Measurements from ENCODE around the gene ITPR1.

The ITPR1 gene

GRCh38 chr3:4467522-4467867 is 25.7 kb upstream of the ITPR1 start:
- no peak for DNase-seq (ENCODE audit: low spot score)
- TF ChIP-seq, protein P1, sequence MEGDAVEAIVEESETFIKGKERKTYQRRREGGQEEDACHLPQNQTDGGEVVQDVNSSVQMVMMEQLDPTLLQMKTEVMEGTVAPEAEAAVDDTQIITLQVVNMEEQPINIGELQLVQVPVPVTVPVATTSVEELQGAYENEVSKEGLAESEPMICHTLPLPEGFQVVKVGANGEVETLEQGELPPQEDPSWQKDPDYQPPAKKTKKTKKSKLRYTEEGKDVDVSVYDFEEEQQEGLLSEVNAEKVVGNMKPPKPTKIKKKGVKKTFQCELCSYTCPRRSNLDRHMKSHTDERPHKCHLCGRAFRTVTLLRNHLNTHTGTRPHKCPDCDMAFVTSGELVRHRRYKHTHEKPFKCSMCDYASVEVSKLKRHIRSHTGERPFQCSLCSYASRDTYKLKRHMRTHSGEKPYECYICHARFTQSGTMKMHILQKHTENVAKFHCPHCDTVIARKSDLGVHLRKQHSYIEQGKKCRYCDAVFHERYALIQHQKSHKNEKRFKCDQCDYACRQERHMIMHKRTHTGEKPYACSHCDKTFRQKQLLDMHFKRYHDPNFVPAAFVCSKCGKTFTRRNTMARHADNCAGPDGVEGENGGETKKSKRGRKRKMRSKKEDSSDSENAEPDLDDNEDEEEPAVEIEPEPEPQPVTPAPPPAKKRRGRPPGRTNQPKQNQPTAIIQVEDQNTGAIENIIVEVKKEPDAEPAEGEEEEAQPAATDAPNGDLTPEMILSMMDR (IDR thresholded peaks at IDR 0.05; ENCODE audit: extremely low read depth, insufficient read depth, missing control alignments) = no peak
- in situ Hi-C loops (cut with MboI; ENCODE audit: low pct_unique_long_range_greater_than_20kb, low sequenced_read_pairs, unreplicated experiment) = no loop called here

- TF ChIP-seq, protein P1 (IDR thresholded peaks at IDR 0.05; ENCODE audit: extremely low read depth, insufficient read depth, missing control alignments) = no peak
- in situ Hi-C loops (cut with MboI; ENCODE audit: low pct_unique_long_range_greater_than_20kb, low sequenced_read_pairs, unreplicated experiment) = no loop called here
- DNase-seq (ENCODE audit: low spot score) = no peak
These were observed 21.2 kb upstream of the ITPR1 start for GRCh38 chr3:4471907-4472306.

- TF ChIP-seq, protein P1 (IDR thresholded peaks at IDR 0.05; ENCODE audit: extremely low read depth, insufficient read depth, missing control alignments) = no peak
- no peak for DNase-seq (ENCODE audit: low spot score)
- in situ Hi-C loops (cut with MboI; ENCODE audit: low pct_unique_long_range_greater_than_20kb, low sequenced_read_pairs, unreplicated experiment) = no loop called here
These were observed 20.8 kb upstream of the ITPR1 start for GRCh38 chr3:4472312-4472711.

- TF ChIP-seq, protein P1 (IDR thresholded peaks at IDR 0.05; ENCODE audit: extremely low read depth, insufficient read depth, missing control alignments) = no peak
- DNase-seq (ENCODE audit: low spot score) = no peak
- in situ Hi-C loops (cut with MboI; ENCODE audit: low pct_unique_long_range_greater_than_20kb, low sequenced_read_pairs, unreplicated experiment) = no loop called here
These were observed 20.4 kb upstream of the ITPR1 start for GRCh38 chr3:4472766-4473165.

DNA sequence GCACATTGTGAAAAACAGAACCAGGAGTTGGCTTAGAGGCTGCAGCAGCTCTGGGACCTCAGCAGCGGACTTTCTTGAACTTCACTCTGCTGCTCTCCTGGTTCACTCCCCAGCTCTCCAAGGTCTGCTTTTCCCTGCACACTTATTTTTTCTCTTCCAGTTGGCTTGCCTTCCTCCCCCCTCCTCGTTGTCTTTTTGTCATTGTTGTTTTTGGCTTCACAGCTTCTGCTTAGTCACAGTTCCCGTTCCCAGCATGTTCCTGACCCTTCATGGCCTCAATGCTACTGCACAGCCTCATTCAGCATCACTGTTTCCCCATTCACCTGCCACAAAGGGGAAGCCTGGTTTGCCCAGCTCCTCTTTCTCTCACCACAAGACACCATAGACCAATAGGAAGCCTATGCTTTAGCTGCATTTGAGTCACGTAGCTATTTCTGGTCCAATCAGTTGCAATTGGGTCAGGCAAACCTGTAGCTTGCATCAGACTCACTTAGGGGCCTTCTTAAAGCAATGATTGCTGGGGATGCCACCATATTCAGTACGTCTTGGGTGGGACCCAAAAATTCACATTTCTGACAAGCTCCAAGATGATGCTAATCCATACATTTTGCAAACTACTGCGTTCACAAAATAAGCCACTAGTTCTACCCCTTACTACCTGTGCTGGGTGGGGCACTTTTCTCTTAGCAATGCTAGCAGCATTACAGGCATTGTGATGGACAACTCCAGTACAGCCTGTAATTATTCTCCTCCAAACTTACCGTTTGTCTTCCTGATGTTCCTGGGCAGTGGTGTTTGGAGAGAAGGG is 18.3 kb upstream of the ITPR1 start:
- DNase-seq (ENCODE audit: low spot score) = no peak
- in situ Hi-C loops (cut with MboI; ENCODE audit: low pct_unique_long_range_greater_than_20kb, low sequenced_read_pairs, unreplicated experiment) = no loop called here
- TF ChIP-seq, protein P1 (IDR thresholded peaks at IDR 0.05; ENCODE audit: extremely low read depth, insufficient read depth, missing control alignments) = no peak

- TF ChIP-seq, protein P1 (IDR thresholded peaks at IDR 0.05; ENCODE audit: extremely low read depth, insufficient read depth, missing control alignments) = no peak
- in situ Hi-C loops (cut with MboI; ENCODE audit: low pct_unique_long_range_greater_than_20kb, low sequenced_read_pairs, unreplicated experiment) = no loop called here
- no peak for DNase-seq (ENCODE audit: low spot score)
These were observed 17.3 kb upstream of the ITPR1 start for GRCh38 chr3:4475804-4476203.
